ENCODE data around the gene IFNLR1.

IFNLR1 gene

GRCh38 chr1:24222008-24222605 is 35.0 kb upstream of the IFNLR1 start:
- no peak for TF ChIP-seq REST (IDR thresholded peaks at IDR 0.05; ENCODE audit: insufficient read depth in 1 of 2, low read depth in 2 of 2, low read length in 2 of 2)
- no peak for TF ChIP-seq SIN3A (IDR thresholded peaks at IDR 0.05; ENCODE audit: borderline replicate concordance, insufficient read depth, low read length)
- TF ChIP-seq FOXP2 (optimal IDR thresholded peaks at IDR 0.05; ENCODE audit: borderline replicate concordance, extremely low read depth, extremely low read length, insufficient read depth) = no peak
- no peak for TF ChIP-seq TAF1 (IDR thresholded peaks at IDR 0.05; ENCODE audit: borderline replicate concordance, insufficient read depth, low read length)
- no peak for TF ChIP-seq POLR2AphosphoS5 (IDR thresholded peaks at IDR 0.05; ENCODE audit: low read depth, low read length)

- TF ChIP-seq POLR2AphosphoS5 (IDR thresholded peaks at IDR 0.05; ENCODE audit: low read depth, low read length) (no peak), SIN3A (IDR thresholded peaks at IDR 0.05; ENCODE audit: borderline replicate concordance, insufficient read depth, low read length) (no peak), REST (IDR thresholded peaks at IDR 0.05; ENCODE audit: insufficient read depth in 1 of 2, low read depth in 2 of 2, low read length in 2 of 2) (no peak), TAF1 (IDR thresholded peaks at IDR 0.05; ENCODE audit: borderline replicate concordance, insufficient read depth, low read length) (no peak), FOXP2 (optimal IDR thresholded peaks at IDR 0.05; ENCODE audit: borderline replicate concordance, extremely low read depth, extremely low read length, insufficient read depth) (no peak)
Measured at GRCh38 chr1:24221246-24221645, 34.2 kb upstream of the IFNLR1 start.

GRCh38 chr1:24216276-24217074 is 29.4 kb upstream of the IFNLR1 start:
- no peak for TF ChIP-seq FOXP2 (optimal IDR thresholded peaks at IDR 0.05; ENCODE audit: borderline replicate concordance, extremely low read depth, extremely low read length, insufficient read depth)
- no peak for TF ChIP-seq POLR2AphosphoS5 (IDR thresholded peaks at IDR 0.05; ENCODE audit: low read depth, low read length)
- TF ChIP-seq SIN3A (IDR thresholded peaks at IDR 0.05; ENCODE audit: borderline replicate concordance, insufficient read depth, low read length) = no peak
- TF ChIP-seq TAF1 (IDR thresholded peaks at IDR 0.05; ENCODE audit: borderline replicate concordance, insufficient read depth, low read length) = no peak
- no peak for TF ChIP-seq REST (IDR thresholded peaks at IDR 0.05; ENCODE audit: insufficient read depth in 1 of 2, low read depth in 2 of 2, low read length in 2 of 2)

GRCh38 chr1:24215226-24215814 is 28.2 kb upstream of the IFNLR1 start:
- TF ChIP-seq TAF1 (IDR thresholded peaks at IDR 0.05; ENCODE audit: borderline replicate concordance, insufficient read depth, low read length) (no peak), POLR2AphosphoS5 (IDR thresholded peaks at IDR 0.05; ENCODE audit: low read depth, low read length) (no peak), REST (IDR thresholded peaks at IDR 0.05; ENCODE audit: insufficient read depth in 1 of 2, low read depth in 2 of 2, low read length in 2 of 2) (no peak), SIN3A (IDR thresholded peaks at IDR 0.05; ENCODE audit: borderline replicate concordance, insufficient read depth, low read length) (no peak), FOXP2 (optimal IDR thresholded peaks at IDR 0.05; ENCODE audit: borderline replicate concordance, extremely low read depth, extremely low read length, insufficient read depth) (no peak)

Data from PFSK-1 (cell line).